AG09309 (cell line): Measurements from ENCODE around the gene ITSN2.

Source experiments
- DNase-seq: peaks from one replicate; pipeline ENCODE4 v3.0.0-alpha.2; 2010; ENCODE audit warnings: low read depth
- H3K4me3 ChIP-seq: 2 replicates; pipeline ENCODE4 v1.5.1; 2011; ENCODE audit warnings: mild to moderate bottlenecking, low read depth, low read length, moderate library complexity; ENCODE audit not compliant: control insufficient read depth
- TF ChIP-seq, protein P1 (sequence below): IDR thresholded peaks from 2 replicates; pipeline ENCODE4 v1.5.1; 2011; ENCODE audit warnings: mild to moderate bottlenecking, low read depth, low read length, inconsistent platforms; ENCODE audit not compliant: insufficient read depth, control insufficient read depth; ENCODE audit errors: missing control alignments

Gene ITSN2

DNA sequence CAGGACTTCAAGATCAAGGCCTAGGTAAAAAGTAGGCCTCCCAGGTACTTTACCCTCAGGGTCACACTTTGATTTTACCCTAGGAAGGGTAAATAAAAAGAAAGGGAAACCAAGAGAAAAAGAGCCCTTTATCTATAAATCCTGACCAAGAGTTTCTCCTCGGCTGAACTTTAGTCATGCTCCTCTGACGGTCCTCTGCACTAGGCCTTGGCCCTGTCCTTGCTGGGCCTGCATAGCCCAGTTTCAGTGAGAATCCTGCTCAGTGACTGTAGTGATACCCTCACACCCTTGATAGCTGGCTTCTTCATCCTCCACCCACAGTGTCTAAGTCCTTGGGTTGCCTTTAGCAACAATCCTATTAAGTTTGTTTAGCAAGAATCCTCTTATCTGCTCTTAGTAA, 20.5 kb upstream of the ITSN2 start:
- H3K4me3 ChIP-seq, result no peak overlapping the region
- TF ChIP-seq, protein P1, sequence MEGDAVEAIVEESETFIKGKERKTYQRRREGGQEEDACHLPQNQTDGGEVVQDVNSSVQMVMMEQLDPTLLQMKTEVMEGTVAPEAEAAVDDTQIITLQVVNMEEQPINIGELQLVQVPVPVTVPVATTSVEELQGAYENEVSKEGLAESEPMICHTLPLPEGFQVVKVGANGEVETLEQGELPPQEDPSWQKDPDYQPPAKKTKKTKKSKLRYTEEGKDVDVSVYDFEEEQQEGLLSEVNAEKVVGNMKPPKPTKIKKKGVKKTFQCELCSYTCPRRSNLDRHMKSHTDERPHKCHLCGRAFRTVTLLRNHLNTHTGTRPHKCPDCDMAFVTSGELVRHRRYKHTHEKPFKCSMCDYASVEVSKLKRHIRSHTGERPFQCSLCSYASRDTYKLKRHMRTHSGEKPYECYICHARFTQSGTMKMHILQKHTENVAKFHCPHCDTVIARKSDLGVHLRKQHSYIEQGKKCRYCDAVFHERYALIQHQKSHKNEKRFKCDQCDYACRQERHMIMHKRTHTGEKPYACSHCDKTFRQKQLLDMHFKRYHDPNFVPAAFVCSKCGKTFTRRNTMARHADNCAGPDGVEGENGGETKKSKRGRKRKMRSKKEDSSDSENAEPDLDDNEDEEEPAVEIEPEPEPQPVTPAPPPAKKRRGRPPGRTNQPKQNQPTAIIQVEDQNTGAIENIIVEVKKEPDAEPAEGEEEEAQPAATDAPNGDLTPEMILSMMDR, result no peak
- no peak for DNase-seq

DNA sequence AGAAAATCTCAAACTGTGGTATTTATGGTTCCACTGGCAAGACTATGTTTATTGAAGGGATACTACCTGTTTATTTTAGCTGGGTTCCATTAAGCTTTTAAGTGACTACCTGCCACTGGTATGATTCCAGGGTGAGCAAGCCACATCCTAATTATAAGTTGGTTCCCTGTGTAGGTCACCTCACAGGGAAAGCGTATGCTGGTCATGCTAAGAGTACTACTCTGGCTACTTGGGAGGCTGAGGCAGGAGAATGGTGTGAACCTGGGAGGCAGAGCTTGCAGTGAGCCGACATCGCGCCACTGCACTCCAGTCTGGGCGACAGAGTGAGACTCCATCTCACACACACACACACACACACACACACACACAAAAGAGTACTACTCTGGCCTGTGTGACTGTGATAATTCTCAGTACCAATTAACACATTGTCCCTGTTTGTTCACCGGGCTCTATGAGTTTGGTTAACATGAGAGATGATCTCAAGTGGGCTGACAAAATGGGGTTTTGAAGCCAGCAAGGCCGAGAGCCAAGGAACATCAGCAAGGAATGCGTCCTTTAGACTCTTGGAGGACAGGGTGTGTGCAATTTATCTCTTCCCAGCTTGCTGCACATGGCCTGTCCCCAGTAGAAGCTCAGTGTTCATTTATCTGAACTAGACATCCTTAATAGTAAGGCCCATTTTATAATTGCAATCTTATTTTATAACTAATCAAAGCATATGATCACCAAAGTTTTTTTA, 15.2 kb upstream of the ITSN2 start:
- no peak overlapping the region for H3K4me3 ChIP-seq
- no peak for DNase-seq
- TF ChIP-seq, protein P1, result no peak

DNA sequence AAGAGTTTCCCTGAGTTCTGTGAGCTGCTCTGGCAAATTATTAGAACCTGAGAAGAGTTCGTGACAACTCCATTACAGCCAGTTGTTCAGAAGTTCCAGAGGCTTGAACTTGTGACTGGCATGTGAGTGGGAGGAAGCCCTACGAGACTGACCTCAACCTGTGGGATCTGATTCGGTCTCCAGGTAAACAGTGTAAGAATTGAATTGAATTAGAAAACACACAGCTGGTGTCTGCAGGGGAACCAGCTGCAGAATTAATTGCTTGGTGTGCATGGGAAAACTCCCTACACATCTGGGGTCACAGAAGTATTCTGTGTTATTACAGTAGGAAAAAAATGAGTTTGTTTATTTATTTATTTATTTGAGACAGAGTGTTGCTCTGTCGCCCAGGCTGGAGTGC, 14.0 kb upstream of the ITSN2 start:
- TF ChIP-seq, protein P1, result no peak
- H3K4me3 ChIP-seq, result no peak overlapping the region
- no peak for DNase-seq

DNA sequence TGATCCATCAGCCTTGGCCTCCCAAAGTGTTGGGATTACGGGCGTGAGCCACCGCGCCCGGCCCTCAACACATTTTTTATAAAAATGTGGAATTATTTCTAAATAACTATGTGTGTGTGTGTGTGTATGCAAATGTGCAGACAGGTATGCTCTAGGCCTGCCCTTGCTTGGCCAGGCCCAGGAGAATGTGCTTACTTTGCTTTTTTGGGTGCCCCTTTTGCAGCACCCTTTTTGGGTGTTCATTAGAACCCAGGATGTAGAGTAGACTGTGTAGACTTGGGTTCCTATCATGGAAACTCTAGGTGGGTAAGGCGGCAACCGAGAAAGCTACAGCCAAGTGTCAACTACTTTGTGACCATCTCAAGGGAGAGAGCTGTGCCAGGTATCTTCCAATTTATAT, 11.7 kb upstream of the ITSN2 start:
- no peak overlapping the region for H3K4me3 ChIP-seq
- TF ChIP-seq, protein P1, result no peak
- DNase-seq, result no peak

DNA sequence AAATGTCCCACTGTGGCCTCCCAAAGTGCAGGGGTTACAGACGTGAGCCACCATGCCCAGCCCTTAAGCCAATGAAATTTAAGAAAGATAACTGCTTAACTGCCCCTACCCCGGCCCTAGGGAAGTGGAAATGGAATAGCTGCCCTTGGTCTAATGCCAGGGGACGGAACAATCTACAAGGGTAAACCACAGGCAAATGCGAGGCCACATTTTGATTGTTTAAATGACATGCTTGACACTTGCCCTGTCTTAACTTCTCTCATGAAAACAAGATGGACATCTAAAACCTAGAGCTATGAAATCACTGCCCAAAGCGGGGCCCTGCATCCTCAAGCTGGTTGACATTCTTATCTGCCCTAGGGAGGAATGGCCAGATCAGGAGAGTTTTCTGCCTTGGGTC, 5.5 kb upstream of the ITSN2 start:
- TF ChIP-seq, protein P1, result no peak
- no peak for DNase-seq
- H3K4me3 ChIP-seq, result no peak overlapping the region

DNA sequence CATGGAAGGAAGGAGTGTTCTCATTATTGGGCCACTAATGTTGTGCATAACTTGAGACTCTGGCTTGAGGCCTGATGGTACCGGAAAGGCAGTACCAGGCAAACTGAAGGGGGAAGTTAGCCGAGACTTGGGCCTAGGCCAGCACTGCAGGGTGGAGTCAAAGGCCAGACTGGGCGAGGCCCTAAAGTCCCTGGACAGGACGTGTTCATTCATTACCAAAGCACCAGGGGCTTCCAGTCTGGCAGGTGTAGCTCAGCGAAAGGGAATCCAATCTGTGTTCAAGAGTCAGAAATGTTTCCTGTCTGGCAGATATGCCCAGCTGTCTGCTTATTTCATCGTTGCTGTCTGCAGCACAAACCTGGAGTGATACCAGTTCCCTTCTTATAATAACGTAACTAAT, 4.7 kb upstream of the ITSN2 start:
- TF ChIP-seq, protein P1, result no peak
- DNase-seq, result no peak
- no peak overlapping the region for H3K4me3 ChIP-seq

DNA sequence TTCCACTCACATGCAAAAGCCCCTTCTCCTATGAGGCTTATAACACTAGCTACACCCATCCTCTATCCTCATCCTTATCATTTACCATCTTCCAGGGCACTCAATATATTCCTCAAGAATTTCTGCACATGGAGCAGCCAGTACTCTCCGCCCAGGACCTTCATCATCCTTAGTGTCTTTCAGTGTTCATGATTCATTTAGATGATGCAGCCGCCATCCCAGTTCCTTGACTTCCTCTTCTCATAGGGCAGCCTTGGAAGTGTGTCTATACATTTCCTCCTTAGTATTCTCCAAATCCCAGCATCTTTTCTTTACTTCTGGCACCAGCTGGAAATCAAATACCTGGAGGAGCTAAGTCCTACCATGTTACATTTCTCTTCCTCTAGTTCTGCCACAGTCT, 3.0 kb upstream of the ITSN2 start:
- TF ChIP-seq, protein P1, result no peak
- DNase-seq, result no peak
- no peak overlapping the region for H3K4me3 ChIP-seq
